ENCODE data around the gene PPA2. TPM values are rescaled to one million over a fixed set of nuclear protein-coding genes. Genes with fewer than 3 reads are reported as not detected.

The PPA2 gene
- total RNA-seq, 1 donor from 2014 or later, result 83.7 TPM

DNA sequence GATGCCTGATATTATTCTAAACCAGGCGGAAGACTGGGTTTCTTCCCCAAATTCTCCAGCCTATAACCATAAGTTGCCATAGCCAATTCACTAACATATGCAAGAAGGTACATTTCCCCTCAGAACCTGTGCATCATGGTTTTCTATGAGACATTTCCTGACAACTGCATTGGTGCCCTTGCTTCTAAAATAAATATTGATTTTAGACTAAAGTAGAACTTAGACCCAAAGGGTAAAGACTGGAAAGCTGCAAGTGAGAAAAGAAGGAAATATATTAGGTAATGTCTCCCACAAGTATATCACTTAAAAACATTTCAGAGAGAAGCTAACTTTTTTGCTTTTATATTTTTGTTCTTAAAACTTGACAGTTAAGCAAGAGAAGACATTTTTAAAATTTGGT, 125.1 kb downstream of the PPA2 start:
- TF ChIP-seq, protein P1, sequence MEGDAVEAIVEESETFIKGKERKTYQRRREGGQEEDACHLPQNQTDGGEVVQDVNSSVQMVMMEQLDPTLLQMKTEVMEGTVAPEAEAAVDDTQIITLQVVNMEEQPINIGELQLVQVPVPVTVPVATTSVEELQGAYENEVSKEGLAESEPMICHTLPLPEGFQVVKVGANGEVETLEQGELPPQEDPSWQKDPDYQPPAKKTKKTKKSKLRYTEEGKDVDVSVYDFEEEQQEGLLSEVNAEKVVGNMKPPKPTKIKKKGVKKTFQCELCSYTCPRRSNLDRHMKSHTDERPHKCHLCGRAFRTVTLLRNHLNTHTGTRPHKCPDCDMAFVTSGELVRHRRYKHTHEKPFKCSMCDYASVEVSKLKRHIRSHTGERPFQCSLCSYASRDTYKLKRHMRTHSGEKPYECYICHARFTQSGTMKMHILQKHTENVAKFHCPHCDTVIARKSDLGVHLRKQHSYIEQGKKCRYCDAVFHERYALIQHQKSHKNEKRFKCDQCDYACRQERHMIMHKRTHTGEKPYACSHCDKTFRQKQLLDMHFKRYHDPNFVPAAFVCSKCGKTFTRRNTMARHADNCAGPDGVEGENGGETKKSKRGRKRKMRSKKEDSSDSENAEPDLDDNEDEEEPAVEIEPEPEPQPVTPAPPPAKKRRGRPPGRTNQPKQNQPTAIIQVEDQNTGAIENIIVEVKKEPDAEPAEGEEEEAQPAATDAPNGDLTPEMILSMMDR (IDR thresholded peaks at IDR 0.05; ENCODE audit: borderline replicate concordance), result no peak
- no peaks in the 10 kb centered on the region for H3K36me3 ChIP-seq
- peaks cover 8% of the 10 kb centered on the region for H3K4me1 ChIP-seq
- H3K27me3 ChIP-seq (ENCODE audit: low read depth), result no peaks in the 10 kb centered on the region
- no peak for DNase-seq
- intact Hi-C loops (cut with micrococcal nuclease), result no loop called here
- H3K4me3 ChIP-seq, result no peak overlapping the region
- no peaks in the 10 kb centered on the region for H3K9me3 ChIP-seq (replicated peaks)
- no peak overlapping the region for H3K27ac ChIP-seq (replicated peaks)

DNA sequence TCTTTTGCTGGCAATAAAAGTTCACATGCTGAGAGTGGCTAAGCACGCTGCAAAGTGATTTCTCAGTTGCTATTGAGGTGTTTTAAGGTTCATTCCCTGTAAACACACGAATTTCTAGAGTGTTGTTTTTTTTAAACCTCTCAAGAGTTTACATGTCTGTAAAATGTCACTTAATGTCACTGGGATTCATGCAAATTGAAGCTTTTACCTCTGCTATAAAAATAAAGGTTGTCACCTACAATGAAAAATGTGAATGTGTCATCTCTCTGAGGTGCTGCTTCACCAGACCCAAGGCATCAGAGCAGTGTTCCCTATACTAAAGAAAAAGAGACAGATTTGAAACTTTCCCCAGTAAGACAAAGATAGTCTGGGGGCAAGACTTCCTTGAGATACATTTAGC, 127.0 kb downstream of the PPA2 start:
- Histone ChIP-seq H3K4me1 (peaks cover 15% of the 10 kb centered on the region), H3K4me3 (no peak overlapping the region), H3K27me3 (ENCODE audit: low read depth) (no peaks in the 10 kb centered on the region), H3K36me3 (no peaks in the 10 kb centered on the region), H3K9me3 (replicated peaks) (no peaks in the 10 kb centered on the region), H3K27ac (replicated peaks) (no peak overlapping the region)
- no peak for DNase-seq
- TF ChIP-seq, protein P1 (IDR thresholded peaks at IDR 0.05; ENCODE audit: borderline replicate concordance), result no peak
- intact Hi-C loops (cut with micrococcal nuclease), result no loop called here

DNA sequence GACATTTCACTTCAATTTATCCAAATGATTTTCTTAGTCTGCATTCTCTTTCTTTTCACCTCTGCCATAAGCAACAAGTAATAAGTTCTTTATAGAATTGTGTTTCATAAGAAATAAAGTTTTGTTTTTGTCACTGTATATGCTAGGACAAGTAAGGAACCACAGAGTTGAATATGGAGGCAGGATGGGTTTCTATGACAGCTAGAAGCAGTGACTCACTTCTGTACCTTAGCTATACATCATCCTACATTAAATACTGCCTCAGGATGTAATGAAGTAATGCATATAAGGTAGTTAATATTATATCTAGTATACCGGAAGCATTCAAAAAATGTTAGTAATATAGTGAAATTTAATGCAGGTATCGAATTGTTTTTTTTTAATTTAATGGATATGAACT, 128.0 kb downstream of the PPA2 start:
- intact Hi-C loops (cut with micrococcal nuclease), result no loop called here
- TF ChIP-seq, protein P1 (IDR thresholded peaks at IDR 0.05; ENCODE audit: borderline replicate concordance), result no peak

DNA sequence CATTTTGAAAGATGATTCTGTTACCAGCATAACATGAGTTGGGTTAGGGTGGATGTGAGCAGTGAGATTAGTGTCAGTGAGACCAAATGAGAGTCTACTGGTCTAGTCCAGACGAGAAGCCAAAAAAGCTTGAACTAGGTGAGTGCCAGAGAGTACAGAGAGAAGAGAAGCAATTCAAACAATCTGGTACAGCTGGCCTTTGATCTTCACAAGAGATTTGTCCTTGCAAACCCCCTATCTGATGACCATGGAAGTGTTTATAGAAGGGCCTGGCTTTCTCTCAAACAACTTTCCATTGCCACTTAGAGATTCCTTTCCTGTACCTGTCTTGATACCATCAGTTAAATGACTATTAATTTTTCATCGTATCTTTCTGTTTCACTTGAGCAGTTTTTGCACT, 128.5 kb downstream of the PPA2 start:
- no peak for DNase-seq
- Histone ChIP-seq H3K4me1 (peaks cover 11% of the 10 kb centered on the region), H3K4me3 (no peak overlapping the region), H3K27me3 (ENCODE audit: low read depth) (no peaks in the 10 kb centered on the region), H3K27ac (replicated peaks) (no peak overlapping the region), H3K9me3 (replicated peaks) (no peaks in the 10 kb centered on the region), H3K36me3 (no peaks in the 10 kb centered on the region)
- intact Hi-C loops (cut with micrococcal nuclease), result no loop called here
- TF ChIP-seq, protein P1 (IDR thresholded peaks at IDR 0.05; ENCODE audit: borderline replicate concordance), result no peak

More for the DNA sequence above, 128.0 kb downstream of the PPA2 start:
- Histone ChIP-seq H3K27me3 (ENCODE audit: low read depth) (no peaks in the 10 kb centered on the region), H3K36me3 (no peaks in the 10 kb centered on the region), H3K9me3 (replicated peaks) (no peaks in the 10 kb centered on the region), H3K4me3 (no peak overlapping the region), H3K27ac (replicated peaks) (no peak overlapping the region), H3K4me1 (peaks cover 11% of the 10 kb centered on the region)
- no peak for DNase-seq

DNA sequence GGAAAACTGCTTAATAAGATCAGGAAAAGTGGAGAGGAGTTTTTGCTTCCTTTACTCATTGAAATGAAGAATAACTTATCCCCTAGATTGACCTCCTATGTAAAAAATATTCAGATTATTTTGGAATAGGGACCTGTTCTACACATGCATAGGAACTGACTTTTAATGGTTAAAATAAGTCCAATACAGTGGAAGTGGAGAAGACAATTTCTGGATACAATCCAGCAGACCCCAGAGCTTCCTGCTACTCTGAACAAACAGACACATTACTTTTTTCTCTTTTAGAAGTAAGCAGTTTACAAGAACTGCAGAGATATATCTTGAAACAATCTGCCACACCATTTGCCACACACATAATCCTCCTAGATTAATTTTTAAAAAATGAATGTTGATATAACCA, 129.7 kb downstream of the PPA2 start:
- TF ChIP-seq, protein P1 (IDR thresholded peaks at IDR 0.05; ENCODE audit: borderline replicate concordance), result no peak
- no peak overlapping the region for H3K4me3 ChIP-seq
- no peak overlapping the region for H3K27ac ChIP-seq (replicated peaks)
- peaks cover 11% of the 10 kb centered on the region for H3K4me1 ChIP-seq
- no peak for DNase-seq
- H3K9me3 ChIP-seq (replicated peaks), result no peaks in the 10 kb centered on the region
- intact Hi-C loops (cut with micrococcal nuclease), result no loop called here
- H3K27me3 ChIP-seq (ENCODE audit: low read depth), result no peaks in the 10 kb centered on the region
- peaks cover 4% of the 10 kb centered on the region for H3K36me3 ChIP-seq
